ENCODE data around the gene GABRQ.

The GABRQ gene

GRCh38 chrX:152637649-152638442 lies at the start of gene GABRQ:
Gene GABRQ (plus strand): TSS chrX:152637895. CDS start chrX:152638203, 308 bp downstream.
- Histone ChIP-seq H3K9ac (ENCODE audit: insufficient read length) (no peak within 1 kb of the TSS), H3K36me3 (ENCODE audit: insufficient read depth, low read length) (no peaks in the 10 kb centered on the region), H3K27ac (no peak within 1 kb of the TSS), H3K9me3 (ENCODE audit: low read depth, low read length) (no peaks in the 10 kb centered on the region), H3K4me3 (peak within 1 kb of the TSS; percentile 74)
- peak; percentile 17; the same call in 1 of the 2 replicates for TF ChIP-seq POLR2AphosphoS5 (IDR thresholded peaks at IDR 0.05; ENCODE audit: borderline replicate concordance, low read depth, low read length)
- TF ChIP-seq FOXP2 (optimal IDR thresholded peaks at IDR 0.05; ENCODE audit: control extremely low read depth, extremely low read length, insufficient read depth): no peak
- DNase-seq (ENCODE audit: low read depth, low spot score): no peak

- Histone ChIP-seq H3K27ac (no peak overlapping the region), H3K9ac (ENCODE audit: insufficient read length) (no peak overlapping the region), H3K4me3 (no peak overlapping the region), H3K9me3 (ENCODE audit: low read depth, low read length) (no peaks in the 10 kb centered on the region), H3K36me3 (ENCODE audit: insufficient read depth, low read length) (no peaks in the 10 kb centered on the region)
- TF ChIP-seq FOXP2 (optimal IDR thresholded peaks at IDR 0.05; ENCODE audit: control extremely low read depth, extremely low read length, insufficient read depth) (no peak), EZH2 (IDR thresholded peaks at IDR 0.05) (no peak), POLR2AphosphoS5 (IDR thresholded peaks at IDR 0.05; ENCODE audit: borderline replicate concordance, low read depth, low read length) (no peak)
- no peak for DNase-seq (ENCODE audit: low read depth, low spot score)
Observed at GRCh38 chrX:152588206-152588605, 49.5 kb upstream of the GABRQ start.

GRCh38 chrX:152600853-152601633 lies 36.7 kb upstream of the GABRQ start:
- TF ChIP-seq EZH2 (IDR thresholded peaks at IDR 0.05): no peak
- DNase-seq (ENCODE audit: low read depth, low spot score): no peak
- Histone ChIP-seq H3K9me3 (ENCODE audit: low read depth, low read length) (no peaks in the 10 kb centered on the region), H3K36me3 (ENCODE audit: insufficient read depth, low read length) (no peaks in the 10 kb centered on the region), H3K27ac (no peak overlapping the region), H3K9ac (ENCODE audit: insufficient read length) (no peak overlapping the region), H3K4me3 (no peak overlapping the region)

GRCh38 chrX:152601848-152602616 lies 35.7 kb upstream of the GABRQ start:
- no peak overlapping the region for H3K9ac ChIP-seq (ENCODE audit: insufficient read length)
- H3K36me3 ChIP-seq (ENCODE audit: insufficient read depth, low read length): no peaks in the 10 kb centered on the region
- H3K9me3 ChIP-seq (ENCODE audit: low read depth, low read length): no peaks in the 10 kb centered on the region
- no peak overlapping the region for H3K4me3 ChIP-seq
- DNase-seq (ENCODE audit: low read depth, low spot score): no peak
- no peak overlapping the region for H3K27ac ChIP-seq
- no peak for TF ChIP-seq FOXP2 (optimal IDR thresholded peaks at IDR 0.05; ENCODE audit: control extremely low read depth, extremely low read length, insufficient read depth)
- no peak for TF ChIP-seq POLR2AphosphoS5 (IDR thresholded peaks at IDR 0.05; ENCODE audit: borderline replicate concordance, low read depth, low read length)
- TF ChIP-seq EZH2 (IDR thresholded peaks at IDR 0.05): no peak

- no peak for TF ChIP-seq FOXP2 (optimal IDR thresholded peaks at IDR 0.05; ENCODE audit: control extremely low read depth, extremely low read length, insufficient read depth)
- no peak for TF ChIP-seq POLR2AphosphoS5 (IDR thresholded peaks at IDR 0.05; ENCODE audit: borderline replicate concordance, low read depth, low read length)
- TF ChIP-seq EZH2 (IDR thresholded peaks at IDR 0.05): no peak
Observed at GRCh38 chrX:152614791-152615190, 22.9 kb upstream of the GABRQ start.

GRCh38 chrX:152619897-152620296 lies 17.8 kb upstream of the GABRQ start:
- Histone ChIP-seq H3K9me3 (ENCODE audit: low read depth, low read length) (no peaks in the 10 kb centered on the region), H3K27ac (no peak overlapping the region), H3K4me3 (no peak overlapping the region), H3K9ac (ENCODE audit: insufficient read length) (no peak overlapping the region), H3K36me3 (ENCODE audit: insufficient read depth, low read length) (no peaks in the 10 kb centered on the region)
- no peak for DNase-seq (ENCODE audit: low read depth, low spot score)
- TF ChIP-seq POLR2AphosphoS5 (IDR thresholded peaks at IDR 0.05; ENCODE audit: borderline replicate concordance, low read depth, low read length) (no peak), EZH2 (IDR thresholded peaks at IDR 0.05) (no peak), FOXP2 (optimal IDR thresholded peaks at IDR 0.05; ENCODE audit: control extremely low read depth, extremely low read length, insufficient read depth) (no peak)

More at GRCh38 chrX:152614791-152615190, 22.9 kb upstream of the GABRQ start:
- H3K4me3 ChIP-seq: no peak overlapping the region
- H3K27ac ChIP-seq: no peak overlapping the region
- DNase-seq (ENCODE audit: low read depth, low spot score): no peak
- no peaks in the 10 kb centered on the region for H3K9me3 ChIP-seq (ENCODE audit: low read depth, low read length)
- H3K36me3 ChIP-seq (ENCODE audit: insufficient read depth, low read length): no peaks in the 10 kb centered on the region
- H3K9ac ChIP-seq (ENCODE audit: insufficient read length): no peak overlapping the region

- TF ChIP-seq FOXP2 (optimal IDR thresholded peaks at IDR 0.05; ENCODE audit: control extremely low read depth, extremely low read length, insufficient read depth) (no peak), POLR2AphosphoS5 (IDR thresholded peaks at IDR 0.05; ENCODE audit: borderline replicate concordance, low read depth, low read length) (no peak), EZH2 (IDR thresholded peaks at IDR 0.05) (no peak)
- H3K4me3 ChIP-seq: no peak overlapping the region
- no peak overlapping the region for H3K27ac ChIP-seq
- no peaks in the 10 kb centered on the region for H3K9me3 ChIP-seq (ENCODE audit: low read depth, low read length)
- no peaks in the 10 kb centered on the region for H3K36me3 ChIP-seq (ENCODE audit: insufficient read depth, low read length)
- no peak overlapping the region for H3K9ac ChIP-seq (ENCODE audit: insufficient read length)
- peak; percentile 28 for DNase-seq (ENCODE audit: low read depth, low spot score)
Observed at GRCh38 chrX:152632445-152633097, 5.1 kb upstream of the GABRQ start.

Data from SK-N-MC (cell line).